ENCODE measurements around the gene TOMM22.
A peak's percentile ranks its signal among the peaks of the same experiment; 100 is the strongest.

Gene TOMM22

GRCh38 chr22:38700789-38701628 is 19.3 kb downstream of the TOMM22 start, which contains the start of gene JOSD1:
TSS of gene JOSD1 (minus strand) at chr22:38700943. CDS start at chr22:38699987, 956 bp downstream.
- H3K27ac ChIP-seq, result peak within 1 kb of the TSS; percentile 100
- no peak for TF ChIP-seq CTCF (IDR thresholded peaks at IDR 0.05)
- H3K4me3 ChIP-seq, result peak within 1 kb of the TSS; percentile 98
- DNase-seq (ENCODE audit: low spot score), result peak; percentile 96

- DNase-seq (ENCODE audit: low spot score), result no peak
- H3K27ac ChIP-seq, result peak overlapping the region; percentile 76 to 81
- TF ChIP-seq CTCF (IDR thresholded peaks at IDR 0.05), result no peak
Observed at GRCh38 chr22:38704654-38705234, 23.0 kb downstream of the TOMM22 start.

GRCh38 chr22:38705235-38706100 is 23.7 kb downstream of the TOMM22 start, which contains the start of gene GTPBP1:
TSS of gene GTPBP1 (plus strand) at chr22:38705944. CDS start at chr22:38705956, 12 bp downstream.
- H3K27ac ChIP-seq, result peak within 1 kb of the TSS; percentile 90 to 97
- no peak for TF ChIP-seq CTCF (IDR thresholded peaks at IDR 0.05)
- H3K4me3 ChIP-seq, result peak within 1 kb of the TSS; percentile 98
- peak; percentile 100 for DNase-seq (ENCODE audit: low spot score)

More at GRCh38 chr22:38704654-38705234, 23.0 kb downstream of the TOMM22 start:
- peak overlapping the region; percentile 56 for H3K4me3 ChIP-seq

- no peak for TF ChIP-seq CTCF (IDR thresholded peaks at IDR 0.05)
- peak overlapping the region; percentile 98 for H3K4me3 ChIP-seq
- H3K27ac ChIP-seq, result peak overlapping the region; percentile 90 to 97
- peak; percentile 83 for DNase-seq (ENCODE audit: low spot score)
Observed at GRCh38 chr22:38706101-38706900, 24.5 kb downstream of the TOMM22 start.

- no peak for TF ChIP-seq CTCF (IDR thresholded peaks at IDR 0.05)
- Histone ChIP-seq H3K4me3 (peak overlapping the region; percentile 98), H3K27ac (peak overlapping the region; percentile 90 to 97)
- DNase-seq (ENCODE audit: low spot score), result no peak
Observed at GRCh38 chr22:38706901-38707195, 25.1 kb downstream of the TOMM22 start.

GRCh38 chr22:38707346-38707745 is 25.6 kb downstream of the TOMM22 start:
- Histone ChIP-seq H3K4me3 (peak overlapping the region; percentile 98), H3K27ac (peak overlapping the region in 1 of 2 donors; percentile 14)
- DNase-seq (ENCODE audit: low spot score), result no peak
- TF ChIP-seq CTCF (IDR thresholded peaks at IDR 0.05), result no peak

Data from coronary artery (tissue), 2 donors.